Measurements from ENCODE around the gene SETBP1.

Gene SETBP1

GRCh38 chr18:45109706-45110105 is 429.0 kb downstream of the SETBP1 start:
- no peak overlapping the region for H3K18ac ChIP-seq (ENCODE audit: low read depth in 1 of 2, low read length in 2 of 2)
- no peak overlapping the region for H3K4me2 ChIP-seq (ENCODE audit: low read length, poor library complexity, severe bottlenecking)
- H2BK5ac ChIP-seq (ENCODE audit: low read depth, low read length, poor library complexity, severe bottlenecking), result no peak overlapping the region
- no peak overlapping the region for H3K27ac ChIP-seq (ENCODE audit: low read length, poor library complexity, severe bottlenecking)
- no peaks in the 10 kb centered on the region for H3K9me3 ChIP-seq (ENCODE audit: control insufficient read depth, low read length)
- H2AFZ ChIP-seq (ENCODE audit: low read depth, low read length), result no peak overlapping the region
- no peak overlapping the region for H2BK15ac ChIP-seq (ENCODE audit: low read depth, poor library complexity, severe bottlenecking)
- no peak overlapping the region for H2BK12ac ChIP-seq (ENCODE audit: low read length in 2 of 2)
- H4K91ac ChIP-seq (ENCODE audit: low read length), result no peak overlapping the region
- no peak overlapping the region for H3K4me3 ChIP-seq (ENCODE audit: insufficient read depth in 1 of 2, low read depth in 1 of 2, low read length in 2 of 2)
- H3K27me3 ChIP-seq (ENCODE audit: control insufficient read depth in 1 of 2, insufficient read depth in 1 of 2, low read length in 2 of 2), result peaks cover 0 to 4% of the 10 kb centered on the region in 2 experiments
- no peak overlapping the region for H2AK5ac ChIP-seq (ENCODE audit: low read length, severe bottlenecking)
- no peak for DNase-seq
- H3K79me1 ChIP-seq (replicated peaks; ENCODE audit: low read length, poor library complexity, severe bottlenecking), result no peaks in the 10 kb centered on the region
- no peak overlapping the region for H3K14ac ChIP-seq (ENCODE audit: low read length in 2 of 2)
- no peak overlapping the region for H3K9ac ChIP-seq (ENCODE audit: low read length)
- no peak overlapping the region for H3K4ac ChIP-seq (ENCODE audit: low read depth in 1 of 2, low read length in 2 of 2)
- no peak overlapping the region for H4K8ac ChIP-seq (ENCODE audit: low read length)
- no peaks in the 10 kb centered on the region for H3K36me3 ChIP-seq (ENCODE audit: control insufficient read depth in 1 of 2, insufficient read depth in 2 of 2, low read depth in 1 of 2, low read length in 2 of 2)
- H2BK120ac ChIP-seq (ENCODE audit: low read depth, low read length), result no peak overlapping the region
- H3K4me1 ChIP-seq (ENCODE audit: control insufficient read depth, insufficient read depth, low read depth, low read length), result no peaks in the 10 kb centered on the region
- H3K23ac ChIP-seq (ENCODE audit: low read length in 2 of 2), result no peak overlapping the region

GRCh38 chr18:45110577-45111501 is 430.2 kb downstream of the SETBP1 start:
- Histone ChIP-seq H2BK15ac (ENCODE audit: low read depth, poor library complexity, severe bottlenecking) (no peak overlapping the region), H3K79me1 (replicated peaks; ENCODE audit: low read length, poor library complexity, severe bottlenecking) (no peaks in the 10 kb centered on the region), H2AFZ (ENCODE audit: low read depth, low read length) (no peak overlapping the region), H3K36me3 (ENCODE audit: control insufficient read depth in 1 of 2, insufficient read depth in 2 of 2, low read depth in 1 of 2, low read length in 2 of 2) (no peaks in the 10 kb centered on the region), H4K91ac (ENCODE audit: low read length) (no peak overlapping the region), H3K23ac (ENCODE audit: low read length in 2 of 2) (no peak overlapping the region), H3K9me3 (ENCODE audit: control insufficient read depth, low read length) (no peaks in the 10 kb centered on the region), H3K4me2 (ENCODE audit: low read length, poor library complexity, severe bottlenecking) (no peak overlapping the region), H2AK5ac (ENCODE audit: low read length, severe bottlenecking) (no peak overlapping the region), H3K4me1 (ENCODE audit: control insufficient read depth, insufficient read depth, low read depth, low read length) (no peaks in the 10 kb centered on the region), H3K4me3 (ENCODE audit: insufficient read depth in 1 of 2, low read depth in 1 of 2, low read length in 2 of 2) (peak overlapping the region in 1 of 2 experiments; percentile 52), H3K27ac (ENCODE audit: low read length, poor library complexity, severe bottlenecking) (no peak overlapping the region), H2BK12ac (ENCODE audit: low read length in 2 of 2) (no peak overlapping the region), H4K8ac (ENCODE audit: low read length) (no peak overlapping the region), H3K18ac (ENCODE audit: low read depth in 1 of 2, low read length in 2 of 2) (peak overlapping the region in 1 of 2 experiments; percentile 18), H3K14ac (ENCODE audit: low read length in 2 of 2) (no peak overlapping the region), H3K4ac (ENCODE audit: low read depth in 1 of 2, low read length in 2 of 2) (no peak overlapping the region), H3K9ac (ENCODE audit: low read length) (peak overlapping the region; percentile 23), H2BK5ac (ENCODE audit: low read depth, low read length, poor library complexity, severe bottlenecking) (no peak overlapping the region), H3K27me3 (ENCODE audit: control insufficient read depth in 1 of 2, insufficient read depth in 1 of 2, low read length in 2 of 2) (peaks cover 0 to 4% of the 10 kb centered on the region in 2 experiments), H2BK120ac (ENCODE audit: low read depth, low read length) (no peak overlapping the region)
- DNase-seq, result no peak
- 82% methylated on average over 6 of the region's 7 CpGs for WGBS

GRCh38 chr18:45111502-45111848 is 430.8 kb downstream of the SETBP1 start:
- H4K8ac ChIP-seq (ENCODE audit: low read length), result no peak overlapping the region
- H2AK5ac ChIP-seq (ENCODE audit: low read length, severe bottlenecking), result no peak overlapping the region
- H3K4me1 ChIP-seq (ENCODE audit: control insufficient read depth, insufficient read depth, low read depth, low read length), result no peaks in the 10 kb centered on the region
- H3K14ac ChIP-seq (ENCODE audit: low read length in 2 of 2), result no peak overlapping the region
- no peak overlapping the region for H2BK15ac ChIP-seq (ENCODE audit: low read depth, poor library complexity, severe bottlenecking)
- H3K23ac ChIP-seq (ENCODE audit: low read length in 2 of 2), result no peak overlapping the region
- no peaks in the 10 kb centered on the region for H3K36me3 ChIP-seq (ENCODE audit: control insufficient read depth in 1 of 2, insufficient read depth in 2 of 2, low read depth in 1 of 2, low read length in 2 of 2)
- no peaks in the 10 kb centered on the region for H3K9me3 ChIP-seq (ENCODE audit: control insufficient read depth, low read length)
- H3K4me3 ChIP-seq (ENCODE audit: insufficient read depth in 1 of 2, low read depth in 1 of 2, low read length in 2 of 2), result peak overlapping the region in 1 of 2 experiments; percentile 52
- H3K27ac ChIP-seq (ENCODE audit: low read length, poor library complexity, severe bottlenecking), result no peak overlapping the region
- no peak for DNase-seq
- H2BK5ac ChIP-seq (ENCODE audit: low read depth, low read length, poor library complexity, severe bottlenecking), result no peak overlapping the region
- no peaks in the 10 kb centered on the region for H3K79me1 ChIP-seq (replicated peaks; ENCODE audit: low read length, poor library complexity, severe bottlenecking)
- H2BK12ac ChIP-seq (ENCODE audit: low read length in 2 of 2), result no peak overlapping the region
- H3K4ac ChIP-seq (ENCODE audit: low read depth in 1 of 2, low read length in 2 of 2), result no peak overlapping the region
- no peak overlapping the region for H2BK120ac ChIP-seq (ENCODE audit: low read depth, low read length)
- no peak overlapping the region for H2AFZ ChIP-seq (ENCODE audit: low read depth, low read length)
- no peak overlapping the region for H3K18ac ChIP-seq (ENCODE audit: low read depth in 1 of 2, low read length in 2 of 2)
- peaks cover 0 to 4% of the 10 kb centered on the region in 2 experiments for H3K27me3 ChIP-seq (ENCODE audit: control insufficient read depth in 1 of 2, insufficient read depth in 1 of 2, low read length in 2 of 2)
- 86% methylated on average over 1 of the region's 1 CpG for WGBS
- H4K91ac ChIP-seq (ENCODE audit: low read length), result no peak overlapping the region
- no peak overlapping the region for H3K4me2 ChIP-seq (ENCODE audit: low read length, poor library complexity, severe bottlenecking)
- H3K9ac ChIP-seq (ENCODE audit: low read length), result peak overlapping the region; percentile 3

GRCh38 chr18:45112682-45113081 is 432.0 kb downstream of the SETBP1 start:
- Histone ChIP-seq H3K9ac (ENCODE audit: low read length) (no peak overlapping the region), H3K4me2 (ENCODE audit: low read length, poor library complexity, severe bottlenecking) (no peak overlapping the region), H3K79me1 (replicated peaks; ENCODE audit: low read length, poor library complexity, severe bottlenecking) (no peaks in the 10 kb centered on the region), H2AK5ac (ENCODE audit: low read length, severe bottlenecking) (no peak overlapping the region), H3K4me3 (ENCODE audit: insufficient read depth in 1 of 2, low read depth in 1 of 2, low read length in 2 of 2) (no peak overlapping the region), H2AFZ (ENCODE audit: low read depth, low read length) (no peak overlapping the region), H4K91ac (ENCODE audit: low read length) (no peak overlapping the region), H3K36me3 (ENCODE audit: control insufficient read depth in 1 of 2, insufficient read depth in 2 of 2, low read depth in 1 of 2, low read length in 2 of 2) (no peaks in the 10 kb centered on the region), H2BK12ac (ENCODE audit: low read length in 2 of 2) (no peak overlapping the region), H3K27ac (ENCODE audit: low read length, poor library complexity, severe bottlenecking) (no peak overlapping the region), H3K14ac (ENCODE audit: low read length in 2 of 2) (no peak overlapping the region), H2BK15ac (ENCODE audit: low read depth, poor library complexity, severe bottlenecking) (no peak overlapping the region), H3K23ac (ENCODE audit: low read length in 2 of 2) (no peak overlapping the region), H2BK5ac (ENCODE audit: low read depth, low read length, poor library complexity, severe bottlenecking) (no peak overlapping the region), H3K27me3 (ENCODE audit: control insufficient read depth in 1 of 2, insufficient read depth in 1 of 2, low read length in 2 of 2) (peaks cover 0 to 4% of the 10 kb centered on the region in 2 experiments), H3K4me1 (ENCODE audit: control insufficient read depth, insufficient read depth, low read depth, low read length) (no peaks in the 10 kb centered on the region), H3K9me3 (ENCODE audit: control insufficient read depth, low read length) (no peaks in the 10 kb centered on the region), H3K18ac (ENCODE audit: low read depth in 1 of 2, low read length in 2 of 2) (no peak overlapping the region), H2BK120ac (ENCODE audit: low read depth, low read length) (no peak overlapping the region), H3K4ac (ENCODE audit: low read depth in 1 of 2, low read length in 2 of 2) (no peak overlapping the region), H4K8ac (ENCODE audit: low read length) (no peak overlapping the region)
- 100% methylated on average over 1 of the region's 1 CpG for WGBS
- no peak for DNase-seq
